ENCODE data around the gene WASF1. TPM values are rescaled to one million over a fixed set of nuclear protein-coding genes. Genes with fewer than 3 reads are reported as not detected.

Gene WASF1
- total RNA-seq, 1 donor: 14.2 TPM

DNA sequence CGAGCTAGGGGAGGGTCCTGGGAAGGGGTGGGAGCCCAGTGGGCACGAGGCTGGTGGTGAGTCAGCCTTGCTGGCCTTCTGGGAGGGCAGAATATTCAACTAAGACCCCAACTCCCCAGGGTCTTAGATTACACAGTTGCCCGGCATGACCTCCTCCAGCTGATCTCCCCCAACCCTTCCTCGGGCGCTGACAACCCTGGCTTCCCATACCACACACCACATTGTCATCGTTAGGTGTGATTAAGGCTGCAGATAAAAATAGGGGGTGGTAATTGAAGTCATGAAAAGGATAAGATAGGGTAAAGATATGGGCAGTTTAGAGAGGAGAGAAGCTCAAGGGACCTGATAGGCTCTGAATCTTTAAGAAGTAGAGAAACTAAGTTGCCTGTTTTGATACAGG lies 11.3 kb upstream of the WASF1 start:
- TF ChIP-seq, protein P1, sequence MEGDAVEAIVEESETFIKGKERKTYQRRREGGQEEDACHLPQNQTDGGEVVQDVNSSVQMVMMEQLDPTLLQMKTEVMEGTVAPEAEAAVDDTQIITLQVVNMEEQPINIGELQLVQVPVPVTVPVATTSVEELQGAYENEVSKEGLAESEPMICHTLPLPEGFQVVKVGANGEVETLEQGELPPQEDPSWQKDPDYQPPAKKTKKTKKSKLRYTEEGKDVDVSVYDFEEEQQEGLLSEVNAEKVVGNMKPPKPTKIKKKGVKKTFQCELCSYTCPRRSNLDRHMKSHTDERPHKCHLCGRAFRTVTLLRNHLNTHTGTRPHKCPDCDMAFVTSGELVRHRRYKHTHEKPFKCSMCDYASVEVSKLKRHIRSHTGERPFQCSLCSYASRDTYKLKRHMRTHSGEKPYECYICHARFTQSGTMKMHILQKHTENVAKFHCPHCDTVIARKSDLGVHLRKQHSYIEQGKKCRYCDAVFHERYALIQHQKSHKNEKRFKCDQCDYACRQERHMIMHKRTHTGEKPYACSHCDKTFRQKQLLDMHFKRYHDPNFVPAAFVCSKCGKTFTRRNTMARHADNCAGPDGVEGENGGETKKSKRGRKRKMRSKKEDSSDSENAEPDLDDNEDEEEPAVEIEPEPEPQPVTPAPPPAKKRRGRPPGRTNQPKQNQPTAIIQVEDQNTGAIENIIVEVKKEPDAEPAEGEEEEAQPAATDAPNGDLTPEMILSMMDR (IDR thresholded peaks at IDR 0.05; ENCODE audit: insufficient read depth, low read depth, low read length): no peak
- H3K4me3 ChIP-seq (ENCODE audit: low read depth, low read length): no peak overlapping the region
- DNase-seq (ENCODE audit: low read depth): no peak

DNA sequence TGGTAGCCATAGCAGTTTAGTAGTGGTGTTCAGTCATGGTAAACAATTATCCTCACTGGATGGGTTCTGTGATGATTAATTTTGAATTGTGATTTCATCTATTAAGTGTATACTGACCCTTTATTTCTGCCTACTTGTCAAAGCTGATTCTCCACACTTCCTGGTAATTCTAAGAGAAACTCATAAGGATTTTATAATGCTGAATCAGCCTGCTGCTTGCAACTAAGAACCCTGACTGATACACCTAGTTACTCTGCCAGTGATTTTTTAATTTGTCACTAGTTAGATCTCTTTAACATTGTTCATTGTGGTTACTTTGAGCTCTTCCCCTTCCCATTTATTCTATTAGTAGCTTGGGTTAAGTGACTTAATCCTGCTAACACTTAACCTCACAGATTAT lies 9.3 kb upstream of the WASF1 start:
- no peak overlapping the region for H3K4me3 ChIP-seq (ENCODE audit: low read depth, low read length)
- TF ChIP-seq, protein P1 (IDR thresholded peaks at IDR 0.05; ENCODE audit: insufficient read depth, low read depth, low read length): no peak
- no peak for DNase-seq (ENCODE audit: low read depth)

DNA sequence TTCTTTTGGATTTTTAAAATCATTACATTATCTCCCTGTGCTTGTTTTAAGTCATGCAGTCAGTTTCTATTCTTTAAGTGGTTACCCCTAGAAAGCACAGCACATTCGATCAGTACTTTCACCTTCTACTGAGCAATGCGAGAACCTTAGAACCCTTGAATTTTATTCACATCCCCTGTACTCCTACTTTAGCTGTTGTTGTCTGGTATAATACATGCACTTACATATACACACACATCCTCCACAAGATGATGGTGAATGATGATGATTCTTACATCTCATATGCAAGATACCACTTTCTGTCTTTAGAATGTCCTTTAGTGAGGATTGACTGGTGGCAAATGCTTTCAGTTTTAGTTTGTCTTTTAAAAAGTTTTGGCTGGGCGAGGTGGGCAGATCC lies 6.4 kb upstream of the WASF1 start:
- no peak for DNase-seq (ENCODE audit: low read depth)
- TF ChIP-seq, protein P1 (IDR thresholded peaks at IDR 0.05; ENCODE audit: insufficient read depth, low read depth, low read length): no peak
- H3K4me3 ChIP-seq (ENCODE audit: low read depth, low read length): no peak overlapping the region

DNA sequence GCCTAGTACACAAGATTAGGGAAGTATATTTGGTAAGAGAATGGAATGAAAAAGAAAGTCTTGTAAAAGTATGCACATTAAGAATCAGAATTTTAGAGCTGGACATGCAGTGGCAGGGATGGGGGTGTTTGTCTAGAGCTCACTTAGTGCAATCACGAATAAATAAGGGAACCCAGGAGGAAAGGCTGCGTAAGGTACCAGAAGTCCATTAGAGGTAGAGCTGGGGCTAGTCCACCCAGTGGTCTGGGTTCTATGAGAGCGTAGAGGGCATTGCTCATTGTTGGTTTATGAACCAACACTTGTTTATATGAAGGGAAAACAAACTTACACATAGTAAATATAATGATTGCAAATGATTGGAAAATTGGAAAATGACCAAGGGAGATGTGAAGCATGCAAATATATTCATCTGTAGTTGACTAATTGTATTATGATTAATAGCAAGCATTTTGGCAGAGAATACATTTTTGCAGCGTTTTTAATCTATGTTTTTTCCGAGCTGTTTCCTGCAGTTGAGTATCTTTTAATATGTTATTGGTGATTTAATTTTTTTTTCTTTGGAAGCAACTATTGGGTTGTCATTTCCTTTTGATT lies 3.9 kb upstream of the WASF1 start:
- no peak for DNase-seq (ENCODE audit: low read depth)
- no peak overlapping the region for H3K4me3 ChIP-seq (ENCODE audit: low read depth, low read length)
- TF ChIP-seq, protein P1 (IDR thresholded peaks at IDR 0.05; ENCODE audit: insufficient read depth, low read depth, low read length): no peak

DNA sequence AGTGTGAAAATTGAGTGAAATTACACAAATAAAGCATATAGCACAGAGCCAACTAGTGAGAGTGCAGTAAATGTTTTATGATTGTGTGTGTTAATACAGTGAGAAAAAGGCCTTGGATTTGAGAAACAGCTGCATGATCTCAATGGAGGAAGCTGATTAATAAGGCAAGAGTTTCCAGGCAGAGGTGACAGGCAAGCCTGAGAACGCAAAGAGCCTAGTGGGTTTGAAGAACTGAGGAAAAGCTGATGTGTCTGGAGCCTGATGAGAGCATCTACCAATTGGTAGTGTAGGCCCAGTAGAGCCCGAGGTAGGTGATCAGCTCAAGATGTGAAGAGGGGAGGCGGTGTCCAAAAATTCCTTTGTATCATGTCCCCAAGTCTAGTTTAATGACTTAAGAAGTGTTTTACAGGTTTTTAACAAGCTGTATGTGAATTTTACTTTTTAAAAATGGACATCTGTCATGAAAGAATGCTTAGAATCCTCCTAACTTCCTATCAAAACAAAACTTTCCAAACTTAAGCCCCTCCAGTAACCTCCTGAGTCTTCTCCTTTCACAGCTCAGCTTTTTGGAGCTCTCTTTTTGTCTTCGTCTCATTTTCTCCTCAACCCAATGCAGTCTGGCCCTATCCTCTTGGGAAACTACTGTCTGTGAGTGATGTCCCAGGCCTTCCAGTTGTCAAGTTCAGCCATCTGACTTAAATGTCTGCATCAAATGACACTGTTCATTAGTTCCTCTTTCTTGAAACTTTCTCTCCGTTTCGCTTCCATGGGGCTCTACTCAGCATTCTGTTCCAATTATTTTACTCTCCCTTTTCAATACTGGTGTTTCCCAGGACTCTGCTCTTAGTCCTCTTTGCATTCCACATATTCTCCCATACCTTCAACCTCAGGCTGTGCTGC lies 1.9 kb upstream of the WASF1 start:
- peak overlapping the region; percentile 98 for H3K4me3 ChIP-seq (ENCODE audit: low read depth, low read length)
- TF ChIP-seq, protein P1 (IDR thresholded peaks at IDR 0.05; ENCODE audit: insufficient read depth, low read depth, low read length): no peak
- peak; percentile 19 for DNase-seq (ENCODE audit: low read depth)

DNA sequence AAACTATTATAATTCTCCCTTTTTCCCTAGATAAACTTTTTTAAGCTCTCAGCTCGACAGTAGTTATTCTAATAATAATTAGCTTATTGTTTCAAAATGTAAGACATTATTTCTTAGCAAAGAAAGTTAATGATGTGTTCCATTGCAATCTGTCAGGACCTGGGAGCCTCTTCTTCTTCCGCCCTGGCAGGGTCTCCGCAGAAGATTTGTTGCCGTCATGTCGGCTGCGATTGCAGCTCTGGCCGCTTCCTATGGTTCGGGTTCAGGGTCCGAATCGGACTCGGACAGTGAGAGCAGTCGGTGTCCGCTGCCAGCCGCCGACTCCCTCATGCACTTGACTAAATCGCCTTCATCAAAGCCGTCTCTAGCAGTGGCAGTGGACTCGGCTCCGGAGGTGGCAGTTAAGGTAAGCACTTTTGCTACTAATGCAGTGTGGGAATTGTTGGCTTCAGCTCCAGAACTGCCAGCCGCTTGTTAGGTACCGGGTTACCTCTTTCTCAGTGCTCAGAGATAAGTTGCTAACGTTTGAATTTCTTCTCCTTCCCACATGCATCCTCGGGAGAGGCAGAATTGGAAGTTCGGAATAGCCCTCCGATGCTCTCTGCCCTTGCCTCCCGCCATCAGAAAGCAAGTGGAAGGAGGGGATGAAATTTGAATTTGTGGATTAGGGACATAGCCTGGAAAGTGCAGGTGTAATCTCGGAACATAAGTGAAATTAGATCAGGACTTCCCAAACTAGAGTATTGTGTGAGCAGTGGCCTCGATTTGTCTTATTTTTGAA lies 948 bp upstream of the WASF1 start, which contains the start of gene CDC40:
Gene CDC40, plus strand, starts transcription at position 200 of the 781 bp plus-strand sequence. Its CDS starts 18 bp downstream, at position 218.
- DNase-seq (ENCODE audit: low read depth): no peak
- TF ChIP-seq, protein P1 (IDR thresholded peaks at IDR 0.05; ENCODE audit: insufficient read depth, low read depth, low read length): no peak
- peak within 1 kb of the TSS; percentile 98 for H3K4me3 ChIP-seq (ENCODE audit: low read depth, low read length)

Measured in fibroblast of villous mesenchyme (primary cell).